ENCODE measurements around the gene EPHA1. TPM values are rescaled to one million over a fixed set of nuclear protein-coding genes. Genes with fewer than 3 reads are reported as not detected.

Gene EPHA1
- total RNA-seq, 6 donors from 2014 or later = 5.3 to 18.9 (median 13.0) TPM

- no peak overlapping the region for H3K27ac ChIP-seq
- no peak overlapping the region for H3K4me3 ChIP-seq
- no peaks in the 10 kb centered on the region for H3K9me3 ChIP-seq
- 81 to 82% methylated on average over 9 of the region's 9 CpGs for WGBS, 2 donors
- TF ChIP-seq EP300 (IDR thresholded peaks at IDR 0.05) (no peak), POLR2A (IDR thresholded peaks at IDR 0.05) (no peak), CTCF (IDR thresholded peaks at IDR 0.05) (no peak), POLR2AphosphoS5 (IDR thresholded peaks at IDR 0.05) (no peak)
- peak in 1 of 2 donors; percentile 80 for ATAC-seq (ENCODE audit: low FRiP score in 2 of 2)
- H3K4me1 ChIP-seq = no peaks in the 10 kb centered on the region
- DNase-seq = no peak
- no peaks in the 10 kb centered on the region for H3K36me3 ChIP-seq
- H3K27me3 ChIP-seq = no peaks in the 10 kb centered on the region
These were observed 26.0 kb upstream of the EPHA1 start for GRCh38 chr7:143434660-143435059.

GRCh38 chr7:143433759-143434158 is 25.1 kb upstream of the EPHA1 start:
- H3K4me3 ChIP-seq = no peak overlapping the region
- no peaks in the 10 kb centered on the region for H3K4me1 ChIP-seq
- H3K36me3 ChIP-seq = no peaks in the 10 kb centered on the region
- 67 to 79% methylated on average over 4 of the region's 4 CpGs for WGBS, 2 donors
- no peak for TF ChIP-seq POLR2A (IDR thresholded peaks at IDR 0.05)
- TF ChIP-seq POLR2AphosphoS5 (IDR thresholded peaks at IDR 0.05) = no peak
- TF ChIP-seq CTCF (IDR thresholded peaks at IDR 0.05) = no peak
- no peak for TF ChIP-seq EP300 (IDR thresholded peaks at IDR 0.05)
- DNase-seq (no peak), ATAC-seq (ENCODE audit: low FRiP score in 2 of 2) (no peak)
- no peaks in the 10 kb centered on the region for H3K27me3 ChIP-seq
- H3K9me3 ChIP-seq = no peaks in the 10 kb centered on the region
- H3K27ac ChIP-seq = no peak overlapping the region

GRCh38 chr7:143431109-143431508 is 22.5 kb upstream of the EPHA1 start:
- Histone ChIP-seq H3K4me3 (no peak overlapping the region), H3K9me3 (no peaks in the 10 kb centered on the region), H3K27ac (no peak overlapping the region), H3K36me3 (no peaks in the 10 kb centered on the region), H3K4me1 (no peaks in the 10 kb centered on the region), H3K27me3 (no peaks in the 10 kb centered on the region)
- WGBS, 2 donors = 68 to 73% methylated on average over 2 of the region's 2 CpGs
- TF ChIP-seq POLR2A (IDR thresholded peaks at IDR 0.05) (no peak), EP300 (IDR thresholded peaks at IDR 0.05) (no peak), POLR2AphosphoS5 (IDR thresholded peaks at IDR 0.05) (no peak), CTCF (IDR thresholded peaks at IDR 0.05) (no peak)
- DNase-seq = no peak
- no peak for ATAC-seq (ENCODE audit: low FRiP score in 2 of 2)

- 77 to 82% methylated on average over 10 of the region's 10 CpGs for WGBS, 2 donors
- DNase-seq = no peak
These were observed 21.4 kb upstream of the EPHA1 start for GRCh38 chr7:143429770-143430698.

More at GRCh38 chr7:143429770-143430698, 21.4 kb upstream of the EPHA1 start:
- H3K27me3 ChIP-seq = no peaks in the 10 kb centered on the region
- H3K36me3 ChIP-seq = no peaks in the 10 kb centered on the region
- peak in 1 of 2 donors; percentile 58 for ATAC-seq (ENCODE audit: low FRiP score in 2 of 2)
- H3K4me1 ChIP-seq = no peaks in the 10 kb centered on the region
- TF ChIP-seq CTCF (IDR thresholded peaks at IDR 0.05) = no peak
- no peak for TF ChIP-seq POLR2A (IDR thresholded peaks at IDR 0.05)
- no peak for TF ChIP-seq POLR2AphosphoS5 (IDR thresholded peaks at IDR 0.05)
- TF ChIP-seq EP300 (IDR thresholded peaks at IDR 0.05) = no peak
- H3K9me3 ChIP-seq = no peaks in the 10 kb centered on the region
- no peak overlapping the region for H3K4me3 ChIP-seq
- no peak overlapping the region for H3K27ac ChIP-seq
